Inferior parietal cortex (tissue), 1 donor: Measurements from ENCODE around the gene KLF7.
A peak's percentile ranks its signal among the peaks of the same experiment; 100 is the strongest.

Experiments
- DNase-seq: peaks from one replicate; pipeline ENCODE4 v3.0.0-alpha.2; 2016; ENCODE audit errors: extremely low spot score

Gene KLF7

GRCh38 chr2:207166349-207167098 is 776 bp upstream of the KLF7 start:
- peak; percentile 74 for DNase-seq

GRCh38 chr2:207166039-207166348 is 246 bp upstream of the KLF7 start:
- peak; percentile 98 for DNase-seq

GRCh38 chr2:207164006-207164831 is 1.5 kb downstream of the KLF7 start:
- peak; percentile 77 for DNase-seq

- peak; percentile 79 for DNase-seq
These were observed 2.1 kb downstream of the KLF7 start for GRCh38 chr2:207163756-207164005.

GRCh38 chr2:207163053-207163755 is 2.5 kb downstream of the KLF7 start:
- DNase-seq, result no peak

GRCh38 chr2:207162316-207162715 is 3.4 kb downstream of the KLF7 start:
- no peak for DNase-seq

- DNase-seq, result no peak
These were observed 4.3 kb downstream of the KLF7 start for GRCh38 chr2:207161247-207162123.

- DNase-seq, result no peak
These were observed 5.6 kb downstream of the KLF7 start for GRCh38 chr2:207160115-207160514.

- DNase-seq, result no peak
These were observed 6.7 kb downstream of the KLF7 start for GRCh38 chr2:207159002-207159401.

GRCh38 chr2:207157731-207158130 is 8.0 kb downstream of the KLF7 start:
- no peak for DNase-seq

GRCh38 chr2:207157162-207157481 is 8.6 kb downstream of the KLF7 start:
- DNase-seq, result no peak

- no peak for DNase-seq
These were observed 9.1 kb downstream of the KLF7 start for GRCh38 chr2:207156451-207157161.

GRCh38 chr2:207155516-207156444 is 10.0 kb downstream of the KLF7 start:
- DNase-seq, result no peak

GRCh38 chr2:207154556-207155510 is 10.9 kb downstream of the KLF7 start:
- no peak for DNase-seq

- no peak for DNase-seq
These were observed 12.3 kb downstream of the KLF7 start for GRCh38 chr2:207153266-207153975.

- no peak for DNase-seq
These were observed 14.7 kb downstream of the KLF7 start for GRCh38 chr2:207151048-207151447.

GRCh38 chr2:207150284-207150683 is 15.5 kb downstream of the KLF7 start:
- no peak for DNase-seq
